Neural cell (in vitro differentiated cells): ENCODE results near the gene GCN1.

Source experiments
- EZH2 ChIP-seq: fragments of 200-600, 300-800 bp; shearing (Covaris generic), sonication (generic); IDR thresholded peaks from 2 replicates; pipeline ENCODE4 v1.6.1; 2014; ENCODE audit warnings: antibody characterized with exemption, low read length, borderline replicate concordance, mild to moderate bottlenecking; ENCODE audit not compliant: insufficient read depth, poor library complexity, severe bottlenecking
- POLR2AphosphoS5 ChIP-seq: IDR thresholded peaks from 2 replicates; pipeline ENCODE4 v1.6.1; 2012
- RAD21 ChIP-seq: fragments of 450-650 bp; conservative IDR thresholded peaks from 2 replicates; pipeline ENCODE4 v1.6.1; 2014; ENCODE audit warnings: antibody characterized with exemption, mild to moderate bottlenecking, moderate library complexity
- TAF1 ChIP-seq: IDR thresholded peaks from 2 replicates; pipeline ENCODE4 v1.6.1; 2012; ENCODE audit warnings: low read depth
- TF ChIP-seq, protein P1 (sequence below): fragments of 450-650 bp; IDR thresholded peaks from 2 replicates; pipeline ENCODE4 v1.5.1; 2014; ENCODE audit warnings: antibody characterized with exemption, mild to moderate bottlenecking, moderate library complexity; ENCODE audit not compliant: poor library complexity, severe bottlenecking
- TF ChIP-seq, protein P2 (sequence below): IDR thresholded peaks from 2 replicates; pipeline ENCODE4 v1.6.1; 2012; ENCODE audit warnings: borderline replicate concordance

GRCh38 chr12:120089796-120090195, 104.7 kb downstream of the GCN1 start:
- TF ChIP-seq, protein P1, sequence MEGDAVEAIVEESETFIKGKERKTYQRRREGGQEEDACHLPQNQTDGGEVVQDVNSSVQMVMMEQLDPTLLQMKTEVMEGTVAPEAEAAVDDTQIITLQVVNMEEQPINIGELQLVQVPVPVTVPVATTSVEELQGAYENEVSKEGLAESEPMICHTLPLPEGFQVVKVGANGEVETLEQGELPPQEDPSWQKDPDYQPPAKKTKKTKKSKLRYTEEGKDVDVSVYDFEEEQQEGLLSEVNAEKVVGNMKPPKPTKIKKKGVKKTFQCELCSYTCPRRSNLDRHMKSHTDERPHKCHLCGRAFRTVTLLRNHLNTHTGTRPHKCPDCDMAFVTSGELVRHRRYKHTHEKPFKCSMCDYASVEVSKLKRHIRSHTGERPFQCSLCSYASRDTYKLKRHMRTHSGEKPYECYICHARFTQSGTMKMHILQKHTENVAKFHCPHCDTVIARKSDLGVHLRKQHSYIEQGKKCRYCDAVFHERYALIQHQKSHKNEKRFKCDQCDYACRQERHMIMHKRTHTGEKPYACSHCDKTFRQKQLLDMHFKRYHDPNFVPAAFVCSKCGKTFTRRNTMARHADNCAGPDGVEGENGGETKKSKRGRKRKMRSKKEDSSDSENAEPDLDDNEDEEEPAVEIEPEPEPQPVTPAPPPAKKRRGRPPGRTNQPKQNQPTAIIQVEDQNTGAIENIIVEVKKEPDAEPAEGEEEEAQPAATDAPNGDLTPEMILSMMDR: no peak
- TF ChIP-seq, protein P2, sequence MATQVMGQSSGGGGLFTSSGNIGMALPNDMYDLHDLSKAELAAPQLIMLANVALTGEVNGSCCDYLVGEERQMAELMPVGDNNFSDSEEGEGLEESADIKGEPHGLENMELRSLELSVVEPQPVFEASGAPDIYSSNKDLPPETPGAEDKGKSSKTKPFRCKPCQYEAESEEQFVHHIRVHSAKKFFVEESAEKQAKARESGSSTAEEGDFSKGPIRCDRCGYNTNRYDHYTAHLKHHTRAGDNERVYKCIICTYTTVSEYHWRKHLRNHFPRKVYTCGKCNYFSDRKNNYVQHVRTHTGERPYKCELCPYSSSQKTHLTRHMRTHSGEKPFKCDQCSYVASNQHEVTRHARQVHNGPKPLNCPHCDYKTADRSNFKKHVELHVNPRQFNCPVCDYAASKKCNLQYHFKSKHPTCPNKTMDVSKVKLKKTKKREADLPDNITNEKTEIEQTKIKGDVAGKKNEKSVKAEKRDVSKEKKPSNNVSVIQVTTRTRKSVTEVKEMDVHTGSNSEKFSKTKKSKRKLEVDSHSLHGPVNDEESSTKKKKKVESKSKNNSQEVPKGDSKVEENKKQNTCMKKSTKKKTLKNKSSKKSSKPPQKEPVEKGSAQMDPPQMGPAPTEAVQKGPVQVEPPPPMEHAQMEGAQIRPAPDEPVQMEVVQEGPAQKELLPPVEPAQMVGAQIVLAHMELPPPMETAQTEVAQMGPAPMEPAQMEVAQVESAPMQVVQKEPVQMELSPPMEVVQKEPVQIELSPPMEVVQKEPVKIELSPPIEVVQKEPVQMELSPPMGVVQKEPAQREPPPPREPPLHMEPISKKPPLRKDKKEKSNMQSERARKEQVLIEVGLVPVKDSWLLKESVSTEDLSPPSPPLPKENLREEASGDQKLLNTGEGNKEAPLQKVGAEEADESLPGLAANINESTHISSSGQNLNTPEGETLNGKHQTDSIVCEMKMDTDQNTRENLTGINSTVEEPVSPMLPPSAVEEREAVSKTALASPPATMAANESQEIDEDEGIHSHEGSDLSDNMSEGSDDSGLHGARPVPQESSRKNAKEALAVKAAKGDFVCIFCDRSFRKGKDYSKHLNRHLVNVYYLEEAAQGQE: no peak
- TF ChIP-seq EZH2 (no peak), RAD21 (no peak), POLR2AphosphoS5 (no peak), TAF1 (no peak)
